ENCODE measurements around the gene ADRA2B.

- TF ChIP-seq CTCF (IDR thresholded peaks at IDR 0.05) (no peak), POLR2A (IDR thresholded peaks at IDR 0.05) (no peak)
Observed at GRCh38 chr2:96111823-96112500, 4.4 kb downstream of the ADRA2B start.
